Stimulated activated naive CD8-positive, alpha-beta T cell treated with anti-CD3 and anti-CD28 coated beads, Interleukin-15, Interleukin-2, amounts not matched to agents 100 ng/mL and 50 ng/mL, for 24 hours (primary cell): Measurements from ENCODE around the gene NBEA.

Source experiments
- H3K27ac Mint-ChIP-seq: one replicate; pipeline ENCODE4 v1.8.0; 2021; ENCODE audit warnings: mild to moderate bottlenecking, mixed read lengths
- H3K27me3 Mint-ChIP-seq: one replicate; pipeline ENCODE4 v1.8.0; 2021; ENCODE audit warnings: mixed read lengths
- H3K36me3 Mint-ChIP-seq: one replicate; pipeline ENCODE4 v1.8.0; 2021; ENCODE audit warnings: low read depth, mixed read lengths
- H3K4me1 Mint-ChIP-seq: one replicate; pipeline ENCODE4 v1.8.0; 2021; ENCODE audit warnings: low read depth, mixed read lengths
- H3K4me3 Mint-ChIP-seq: one replicate; pipeline ENCODE4 v1.8.0; 2021; ENCODE audit warnings: mild to moderate bottlenecking, mixed read lengths
- H3K9me3 Mint-ChIP-seq: one replicate; pipeline ENCODE4 v1.8.0; 2021; ENCODE audit warnings: mixed read lengths

The NBEA gene

GRCh38 chr13:35460061-35460460 lies 518.0 kb downstream of the NBEA start:
- peaks cover 6% of the 10 kb centered on the region for H3K36me3 Mint-ChIP-seq
- H3K9me3 Mint-ChIP-seq = no peaks in the 10 kb centered on the region
- H3K4me3 Mint-ChIP-seq = no peak overlapping the region
- no peaks in the 10 kb centered on the region for H3K4me1 Mint-ChIP-seq
- H3K27me3 Mint-ChIP-seq = peaks cover 4% of the 10 kb centered on the region
- no peak overlapping the region for H3K27ac Mint-ChIP-seq

- H3K9me3 Mint-ChIP-seq = peaks cover 6% of the 10 kb centered on the region
- H3K27ac Mint-ChIP-seq = no peak overlapping the region
- no peak overlapping the region for H3K4me3 Mint-ChIP-seq
- H3K27me3 Mint-ChIP-seq = peaks cover 28% of the 10 kb centered on the region
- peaks cover 1% of the 10 kb centered on the region for H3K4me1 Mint-ChIP-seq
- no peaks in the 10 kb centered on the region for H3K36me3 Mint-ChIP-seq
Measured at GRCh38 chr13:35465371-35465770, 523.3 kb downstream of the NBEA start.

- Mint-ChIP-seq H3K27ac (no peak overlapping the region), H3K4me1 (peaks cover 7% of the 10 kb centered on the region)
Measured at GRCh38 chr13:35468195-35468594, 526.1 kb downstream of the NBEA start.

GRCh38 chr13:35469806-35470525 lies 527.9 kb downstream of the NBEA start:
- Mint-ChIP-seq H3K4me3 (peak overlapping the region; percentile 53), H3K36me3 (peaks cover 7% of the 10 kb centered on the region), H3K27me3 (peaks cover 65% of the 10 kb centered on the region), H3K9me3 (peaks cover 14% of the 10 kb centered on the region), H3K27ac (no peak overlapping the region), H3K4me1 (peaks cover 9% of the 10 kb centered on the region)

More at GRCh38 chr13:35468195-35468594, 526.1 kb downstream of the NBEA start:
- Mint-ChIP-seq H3K27me3 (peaks cover 54% of the 10 kb centered on the region), H3K9me3 (peaks cover 11% of the 10 kb centered on the region), H3K36me3 (peaks cover 4% of the 10 kb centered on the region), H3K4me3 (no peak overlapping the region)

GRCh38 chr13:35470671-35471661 lies 528.9 kb downstream of the NBEA start:
- H3K9me3 Mint-ChIP-seq = peaks cover 14% of the 10 kb centered on the region
- peaks cover 13% of the 10 kb centered on the region for H3K36me3 Mint-ChIP-seq
- peaks cover 73% of the 10 kb centered on the region for H3K27me3 Mint-ChIP-seq
- peaks cover 19% of the 10 kb centered on the region for H3K4me1 Mint-ChIP-seq
- peak overlapping the region; percentile 53 for H3K4me3 Mint-ChIP-seq
- H3K27ac Mint-ChIP-seq = no peak overlapping the region

GRCh38 chr13:35471706-35472322 lies 529.7 kb downstream of the NBEA start:
- Mint-ChIP-seq H3K4me1 (peaks cover 28% of the 10 kb centered on the region), H3K36me3 (peaks cover 13% of the 10 kb centered on the region), H3K27ac (no peak overlapping the region), H3K27me3 (peaks cover 80% of the 10 kb centered on the region), H3K9me3 (peaks cover 14% of the 10 kb centered on the region), H3K4me3 (peak overlapping the region; percentile 45)

- peaks cover 13% of the 10 kb centered on the region for H3K36me3 Mint-ChIP-seq
- peaks cover 32% of the 10 kb centered on the region for H3K4me1 Mint-ChIP-seq
- H3K27ac Mint-ChIP-seq = no peak overlapping the region
- H3K9me3 Mint-ChIP-seq = peaks cover 14% of the 10 kb centered on the region
- H3K4me3 Mint-ChIP-seq = no peak overlapping the region
- H3K27me3 Mint-ChIP-seq = peaks cover 85% of the 10 kb centered on the region
Measured at GRCh38 chr13:35472323-35472881, 530.3 kb downstream of the NBEA start.

- no peak overlapping the region for H3K27ac Mint-ChIP-seq
- H3K4me3 Mint-ChIP-seq = no peak overlapping the region
- peaks cover 90% of the 10 kb centered on the region for H3K27me3 Mint-ChIP-seq
- H3K9me3 Mint-ChIP-seq = peaks cover 14% of the 10 kb centered on the region
- H3K36me3 Mint-ChIP-seq = peaks cover 13% of the 10 kb centered on the region
- peaks cover 32% of the 10 kb centered on the region for H3K4me1 Mint-ChIP-seq
Measured at GRCh38 chr13:35473206-35473775, 531.2 kb downstream of the NBEA start.

GRCh38 chr13:35473802-35474201 lies 531.7 kb downstream of the NBEA start:
- H3K27me3 Mint-ChIP-seq = peaks cover 92% of the 10 kb centered on the region
- H3K27ac Mint-ChIP-seq = no peak overlapping the region
- peaks cover 14% of the 10 kb centered on the region for H3K9me3 Mint-ChIP-seq
- no peak overlapping the region for H3K4me3 Mint-ChIP-seq
- peaks cover 13% of the 10 kb centered on the region for H3K36me3 Mint-ChIP-seq
- peaks cover 32% of the 10 kb centered on the region for H3K4me1 Mint-ChIP-seq

- H3K27ac Mint-ChIP-seq = no peak overlapping the region
- H3K4me3 Mint-ChIP-seq = peak overlapping the region; percentile 81
- peaks cover 13% of the 10 kb centered on the region for H3K36me3 Mint-ChIP-seq
- peaks cover 92% of the 10 kb centered on the region for H3K27me3 Mint-ChIP-seq
- peaks cover 32% of the 10 kb centered on the region for H3K4me1 Mint-ChIP-seq
- H3K9me3 Mint-ChIP-seq = peaks cover 14% of the 10 kb centered on the region
Measured at GRCh38 chr13:35474496-35475211, 532.6 kb downstream of the NBEA start.

GRCh38 chr13:35475212-35475959 lies 533.3 kb downstream of the NBEA start:
- Mint-ChIP-seq H3K27ac (no peak overlapping the region), H3K9me3 (peaks cover 8% of the 10 kb centered on the region), H3K4me1 (peaks cover 30% of the 10 kb centered on the region), H3K4me3 (peak overlapping the region; percentile 81), H3K36me3 (peaks cover 13% of the 10 kb centered on the region), H3K27me3 (peaks cover 90% of the 10 kb centered on the region)

GRCh38 chr13:35475960-35476943 lies 534.2 kb downstream of the NBEA start, which contains the start of gene MAB21L1:
Gene MAB21L1, minus strand, starts transcription at chr13:35476689. Its CDS starts 551 bp downstream, at chr13:35476138.
- Mint-ChIP-seq H3K27me3 (peaks cover 81% of the 10 kb centered on the region), H3K4me1 (peaks cover 27% of the 10 kb centered on the region), H3K9me3 (peaks cover 5% of the 10 kb centered on the region), H3K4me3 (peak within 1 kb of the TSS; percentile 81), H3K27ac (peak within 1 kb of the TSS; percentile 36), H3K36me3 (peaks cover 13% of the 10 kb centered on the region)
